ENCODE results near the gene PTH2R.

DNA sequence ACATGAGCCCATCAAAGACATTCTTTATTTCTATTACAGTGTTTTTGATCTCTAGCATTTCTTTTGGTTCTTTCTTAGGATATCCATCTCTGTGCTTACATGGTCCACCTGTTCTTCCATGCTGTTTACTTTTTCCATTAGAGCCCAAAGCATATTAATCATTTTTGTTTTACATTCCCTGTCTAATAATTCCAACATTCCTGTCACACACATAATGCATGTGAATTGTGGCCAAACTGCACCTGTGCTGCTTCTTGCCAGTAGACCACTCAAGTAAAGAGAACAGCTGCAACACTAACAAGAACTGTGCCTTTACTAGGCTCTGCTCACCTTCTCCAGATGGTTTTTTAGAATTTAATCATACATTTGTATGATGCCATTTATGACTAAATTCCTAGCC is 103.0 kb downstream of the PTH2R start:
- TF ChIP-seq CTCF (IDR thresholded peaks at IDR 0.05; ENCODE audit: poor library complexity, severe bottlenecking): no peak
- no peak for TF ChIP-seq POLR2AphosphoS5 (IDR thresholded peaks at IDR 0.05)

All from neural cell (in vitro differentiated cells).